GM13977 (cell line): ENCODE data around the gene RAP1GAP.

Experiments
- DNase-seq: peaks from one replicate; pipeline ENCODE4 v3.0.0; 2012; ENCODE audit warnings: low spot score
- CTCF ChIP-seq: IDR thresholded peaks from 2 replicates; pipeline ENCODE4 v1.5.1; 2012; ENCODE audit warnings: mild to moderate bottlenecking, control low read depth; ENCODE audit not compliant: insufficient read depth; ENCODE audit errors: extremely low read depth, missing control alignments
- in situ Hi-C: fragments of 300-500 bp; cut with MboI; formaldehyde crosslinking; loops from one replicate; pipeline ENCODE4 v1.12.0; 2022; ENCODE audit warnings: low sequenced_read_pairs, low pct_unique_long_range_greater_than_20kb, mixed read lengths, inconsistent platforms; ENCODE audit not compliant: unreplicated experiment

The RAP1GAP gene

DNA sequence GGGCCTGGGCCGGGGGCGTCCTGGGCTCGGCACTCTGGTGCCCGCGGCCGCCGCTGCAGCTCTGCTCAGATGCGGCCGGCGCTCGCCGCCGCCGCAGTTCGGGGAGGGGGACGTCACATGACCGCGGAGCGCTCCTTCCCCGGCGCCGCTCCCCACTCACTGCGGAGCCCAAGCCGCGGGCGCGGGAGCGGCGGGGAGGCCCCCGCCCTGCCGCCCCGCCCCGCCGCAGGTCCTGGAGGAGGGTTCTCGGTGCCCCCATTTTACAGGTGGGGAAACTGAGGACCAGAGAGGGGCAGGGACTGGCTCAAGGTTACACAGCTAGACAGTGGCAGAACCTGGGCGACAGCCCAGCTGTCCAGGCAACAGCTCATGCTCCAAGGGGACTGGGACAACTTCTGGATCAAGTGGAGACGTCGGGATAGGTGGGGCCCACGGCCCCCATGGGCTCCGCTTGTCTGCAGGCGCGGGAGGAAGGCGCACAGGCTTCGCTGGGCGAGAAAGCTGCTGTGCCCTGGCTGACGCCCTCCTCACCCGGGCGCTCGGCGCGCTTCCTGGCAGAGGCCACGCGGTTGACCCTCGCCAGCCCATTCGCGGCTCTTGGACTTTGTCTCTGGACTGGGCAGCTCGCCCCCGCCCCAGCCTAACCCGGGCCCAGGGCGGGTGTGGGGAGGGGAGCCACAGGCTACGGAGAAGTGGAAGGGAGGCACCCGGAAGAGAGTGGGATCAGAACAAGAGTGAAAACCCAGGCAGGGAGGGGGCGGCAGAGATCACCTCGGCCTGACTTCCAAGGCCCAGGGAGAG lies at the start of gene RAP1GAP:
TSS of gene RAP1GAP (minus strand) at position 100 of the 801 bp plus-strand sequence. CDS start 49,325 bp downstream, outside the sequence.
- in situ Hi-C loops, result no loop called here
- TF ChIP-seq CTCF, result no peak
- peak; percentile 68 for DNase-seq

- DNase-seq, result no peak
- TF ChIP-seq CTCF, result no peak
- in situ Hi-C loops, result loop anchor here (25.0 kb wide), 1 partner anchor 246 kb away; no protein-coding TSS in a partner anchor
These were observed 47.0 kb upstream of the RAP1GAP start for GRCh38 chr1:21716169-21716568.

GRCh38 chr1:21707891-21708290 lies 38.7 kb upstream of the RAP1GAP start:
- no peak for TF ChIP-seq CTCF
- no peak for DNase-seq
- in situ Hi-C loops, result loop anchor here (25.0 kb wide), 1 partner anchor 254 kb away; no protein-coding TSS in a partner anchor

GRCh38 chr1:21707086-21707840 lies 38.1 kb upstream of the RAP1GAP start:
- in situ Hi-C loops, result loop anchor here (25.0 kb wide), 1 partner anchor 255 kb away; no protein-coding TSS in a partner anchor
- no peak for TF ChIP-seq CTCF
- no peak for DNase-seq

- DNase-seq, result no peak
- TF ChIP-seq CTCF, result no peak
- in situ Hi-C loops, result loop anchor here (25.0 kb wide), 1 partner anchor 256 kb away; no protein-coding TSS in a partner anchor
These were observed 37.1 kb upstream of the RAP1GAP start for GRCh38 chr1:21706151-21706835.

DNA sequence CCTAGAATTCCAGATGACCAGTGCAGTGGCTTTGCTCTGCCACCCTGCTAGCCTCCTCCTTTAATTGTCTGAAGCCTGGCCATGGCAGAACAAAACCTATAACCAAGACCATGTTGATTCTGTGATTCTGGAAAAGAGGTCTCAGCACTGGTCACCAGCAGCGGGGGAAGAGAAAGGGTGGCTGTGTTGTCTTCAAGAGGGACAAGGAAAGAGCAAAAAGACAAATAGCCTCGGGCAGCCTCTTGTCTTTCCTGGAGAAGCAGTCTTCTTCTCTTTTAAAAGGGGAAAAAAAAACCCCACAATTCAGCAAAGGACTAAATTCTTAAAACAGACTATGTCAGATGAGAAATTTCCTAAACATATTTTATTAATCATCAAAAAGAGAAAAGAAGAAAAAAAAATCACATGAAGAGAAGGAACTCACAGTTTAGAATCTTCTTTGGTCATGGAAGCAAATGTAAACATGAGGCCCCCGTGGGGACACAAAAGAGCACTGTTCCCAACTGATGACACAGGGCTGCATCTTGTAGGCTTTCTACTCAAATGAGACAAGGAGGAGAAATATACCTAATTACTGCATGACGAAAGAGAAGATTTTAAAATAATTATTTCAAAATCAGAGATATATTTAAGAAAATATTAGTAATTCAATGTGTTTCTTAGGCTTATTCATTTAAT lies 36.3 kb upstream of the RAP1GAP start:
- in situ Hi-C loops, result loop anchor here (25.0 kb wide), 1 partner anchor 257 kb away; no protein-coding TSS in a partner anchor
- TF ChIP-seq CTCF, result no peak
- no peak for DNase-seq
